ENCODE results near the gene MSLN.
A peak's percentile ranks its signal among the peaks of the same experiment; 100 is the strongest.
"Not testable (repeated sequence)": the region's sequence is repeated elsewhere in the genome, so short reads cannot be mapped to it uniquely, and the experiment has no call there.

Gene MSLN

DNA sequence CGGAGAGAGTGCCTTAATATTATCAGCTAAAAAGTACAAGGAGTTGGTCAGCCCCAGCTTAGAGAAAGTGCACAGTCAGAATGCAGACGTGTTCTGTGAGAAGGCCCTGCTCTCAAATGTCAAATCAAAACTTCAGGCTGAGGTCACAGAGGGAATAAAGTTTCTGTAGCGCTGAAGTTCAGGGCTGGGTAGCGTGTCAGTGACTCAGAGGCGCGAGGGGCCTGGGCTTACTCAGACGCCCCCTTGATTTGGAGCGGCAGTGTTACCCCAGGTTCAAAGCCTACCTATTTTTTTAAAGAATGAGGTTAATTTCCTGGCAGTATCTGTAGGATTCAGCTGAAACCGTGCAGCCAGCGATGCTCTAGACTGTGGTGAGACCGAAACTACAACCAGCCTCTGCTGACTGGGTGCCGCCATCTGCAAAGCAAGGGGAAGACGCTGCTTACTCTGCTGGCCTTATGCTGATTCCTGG lies 24.5 kb upstream of the MSLN start:
- DNase-seq (ENCODE audit: low spot score), result no peak

DNA sequence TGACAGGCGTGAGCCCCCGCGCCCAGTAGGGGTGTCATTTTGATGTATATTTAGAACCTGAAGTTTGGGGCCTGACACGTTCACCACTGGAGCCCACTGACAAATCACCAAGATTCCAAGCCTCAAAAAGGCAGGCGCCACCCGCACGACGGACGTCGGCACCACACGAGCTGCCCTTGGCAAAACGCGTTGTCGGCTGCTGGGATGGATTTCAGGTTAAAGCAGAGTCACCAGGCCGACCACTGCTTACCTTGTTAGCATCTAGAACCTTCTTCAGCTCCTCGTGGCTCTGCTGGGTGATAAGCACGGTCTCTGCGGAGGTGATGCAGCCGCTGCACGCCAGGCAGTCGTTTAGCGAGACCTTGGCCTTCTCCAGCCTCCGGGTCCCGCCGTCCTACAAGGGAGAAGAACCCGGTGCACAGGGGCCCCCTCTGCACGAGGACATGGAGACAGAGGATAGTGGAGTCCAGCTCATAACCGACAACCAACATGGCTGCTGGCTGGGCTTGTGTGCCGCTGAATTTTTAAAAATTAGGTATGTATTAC lies 23.5 kb upstream of the MSLN start:
- DNase-seq (ENCODE audit: low spot score), result no peak

- DNase-seq (ENCODE audit: low spot score), result no peak
Observed at GRCh38 chr16:739560-740458, 20.7 kb upstream of the MSLN start.

GRCh38 chr16:740459-740763 lies 20.1 kb upstream of the MSLN start:
- no peak for DNase-seq (ENCODE audit: low spot score)

- peak; percentile 90 for DNase-seq (ENCODE audit: low spot score)
Observed at GRCh38 chr16:740764-741505, 19.6 kb upstream of the MSLN start, which contains the start of gene CIAO3. CIAO3 (minus strand) TSS chr16:740997; CDS start chr16:740985, 12 bp downstream.

DNA sequence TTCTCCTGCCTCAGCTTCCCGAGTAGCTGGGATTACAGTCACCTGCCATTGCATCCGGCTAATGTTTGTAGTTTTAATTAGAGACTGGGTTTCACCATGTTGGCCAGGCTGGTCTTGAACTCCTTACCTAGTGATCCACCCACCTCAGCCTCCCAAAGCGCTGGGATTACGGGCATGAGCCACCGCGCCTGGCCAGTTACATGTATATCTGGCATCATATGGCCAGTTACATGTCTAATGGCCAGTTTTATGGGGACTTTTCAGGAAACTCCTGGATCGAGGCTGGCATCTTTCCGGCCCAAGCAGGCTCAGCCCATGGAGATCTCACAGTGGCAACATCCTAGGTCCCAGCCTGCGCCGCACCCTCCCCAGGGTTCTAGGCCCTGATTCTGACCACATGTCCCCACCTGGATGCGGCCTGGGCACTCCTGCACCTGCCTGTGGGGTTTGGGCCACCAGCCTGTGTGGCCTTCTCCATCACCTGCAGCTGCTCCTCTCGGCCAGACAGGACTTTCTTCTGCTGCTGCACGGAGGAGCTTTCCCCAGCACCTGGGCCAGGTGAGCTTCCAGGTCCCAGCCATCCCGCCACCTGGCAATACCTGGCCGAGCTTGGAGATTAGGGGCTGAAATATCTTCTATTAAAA lies 18.4 kb upstream of the MSLN start:
- no peak for DNase-seq (ENCODE audit: low spot score)

- DNase-seq (ENCODE audit: low spot score), result not testable (repeated sequence)
Observed at GRCh38 chr16:742894-743293, 17.6 kb upstream of the MSLN start.

DNA sequence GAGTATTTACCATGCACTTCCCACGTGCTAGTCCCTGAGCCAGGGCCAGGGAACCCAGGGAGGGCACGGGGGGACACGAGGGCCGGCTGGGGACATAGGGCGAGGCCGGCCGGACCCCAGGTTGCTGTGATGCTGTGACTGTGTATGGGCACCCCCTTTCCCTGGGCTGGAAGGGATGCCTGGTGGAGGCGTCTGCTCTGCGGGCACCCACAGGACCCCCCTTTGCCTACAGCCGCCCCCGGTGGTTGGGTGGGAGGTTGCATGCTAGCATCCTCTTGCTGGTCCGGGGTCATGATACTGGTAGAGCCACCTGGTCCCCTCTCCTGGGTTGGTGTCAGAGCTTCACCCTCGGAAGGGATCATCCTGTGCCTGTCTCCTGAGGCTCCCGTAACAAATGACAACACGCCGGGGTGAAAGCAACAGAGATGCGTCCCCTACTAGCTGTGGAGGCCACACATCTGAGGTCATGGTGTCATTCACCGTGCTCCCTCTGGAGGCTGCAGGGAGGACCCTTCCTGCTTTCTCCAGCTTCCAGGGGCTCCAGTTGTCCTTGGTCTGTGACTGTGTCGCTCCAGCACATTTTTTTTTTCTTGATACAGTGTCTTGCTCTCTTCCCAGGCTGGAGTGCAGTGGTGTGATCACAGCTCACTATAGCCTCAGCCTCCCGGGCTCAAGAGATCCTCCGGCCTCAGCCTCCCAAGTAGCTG lies 16.6 kb upstream of the MSLN start:
- no peak for DNase-seq (ENCODE audit: low spot score)

- DNase-seq (ENCODE audit: low spot score), result no peak
Observed at GRCh38 chr16:745739-746138, 14.8 kb upstream of the MSLN start.

DNA sequence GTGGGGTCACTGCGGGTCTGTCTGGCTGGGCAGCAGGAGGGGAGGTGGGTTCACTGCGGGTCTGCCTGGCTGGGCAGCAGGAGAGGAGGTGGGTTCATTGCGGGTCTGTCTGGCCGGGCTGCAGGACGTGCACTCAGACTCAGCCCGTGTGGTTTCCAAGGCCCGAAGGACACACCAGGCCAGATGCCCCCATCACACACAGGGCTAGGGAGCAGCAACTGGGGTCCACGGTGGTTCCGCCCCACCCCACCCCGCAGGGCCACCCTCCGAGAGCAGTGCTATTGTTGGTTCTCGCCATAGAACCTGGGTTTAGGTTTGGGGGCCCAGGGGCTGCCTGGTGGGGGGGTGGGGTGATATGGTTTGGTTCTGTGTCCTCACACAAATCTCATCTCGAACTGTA lies 13.9 kb upstream of the MSLN start:
- DNase-seq (ENCODE audit: low spot score), result no peak

GRCh38 chr16:747978-748746 lies 12.4 kb upstream of the MSLN start:
- DNase-seq (ENCODE audit: low spot score), result no peak

GRCh38 chr16:749010-749409 lies 11.5 kb upstream of the MSLN start:
- DNase-seq (ENCODE audit: low spot score), result no peak

GRCh38 chr16:750485-750884 lies 10.0 kb upstream of the MSLN start:
- no peak for DNase-seq (ENCODE audit: low spot score)

- DNase-seq (ENCODE audit: low spot score), result no peak
Observed at GRCh38 chr16:751152-752006, 9.2 kb upstream of the MSLN start.

DNA sequence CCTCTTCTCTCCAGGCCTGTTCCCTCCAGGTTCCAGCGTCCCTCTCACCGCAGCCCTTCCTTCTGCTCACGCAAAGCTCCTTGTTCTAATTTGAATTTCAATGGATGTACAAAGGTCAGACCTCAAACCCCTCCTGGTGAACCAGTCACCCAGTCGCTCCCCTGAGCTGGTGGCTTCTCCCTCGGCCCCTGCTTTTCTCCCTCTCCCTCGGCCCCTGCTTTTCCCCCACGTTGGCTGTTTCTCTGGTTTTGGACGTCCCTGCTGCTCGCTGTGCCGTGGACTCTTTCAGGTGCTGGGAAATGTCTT lies 8.6 kb upstream of the MSLN start:
- DNase-seq (ENCODE audit: low spot score), result no peak

DNA sequence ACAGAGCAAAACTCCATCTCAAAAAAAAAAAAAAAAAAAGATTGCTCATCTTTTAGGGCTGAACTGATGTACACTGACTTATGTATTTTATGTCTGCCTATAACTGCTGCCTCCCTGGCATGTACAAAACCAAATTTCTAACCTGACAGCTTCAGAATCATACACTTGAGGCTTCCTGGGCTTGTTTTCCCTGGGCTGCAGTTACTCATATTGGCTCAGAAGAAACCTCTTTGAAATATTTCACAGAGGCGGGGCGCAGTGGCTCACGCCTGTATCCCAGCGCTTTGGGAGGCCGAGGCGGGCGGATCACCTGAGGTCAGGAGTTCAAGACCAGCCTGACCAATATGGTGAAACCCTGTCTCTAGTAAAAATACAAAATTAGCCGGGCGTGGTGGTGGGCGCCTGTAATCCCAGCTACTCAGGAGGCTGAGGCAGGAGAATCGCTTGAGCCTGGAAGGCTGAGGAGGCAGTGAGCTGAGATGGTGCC lies 6.4 kb upstream of the MSLN start:
- DNase-seq (ENCODE audit: low spot score), result not testable (repeated sequence)

DNA sequence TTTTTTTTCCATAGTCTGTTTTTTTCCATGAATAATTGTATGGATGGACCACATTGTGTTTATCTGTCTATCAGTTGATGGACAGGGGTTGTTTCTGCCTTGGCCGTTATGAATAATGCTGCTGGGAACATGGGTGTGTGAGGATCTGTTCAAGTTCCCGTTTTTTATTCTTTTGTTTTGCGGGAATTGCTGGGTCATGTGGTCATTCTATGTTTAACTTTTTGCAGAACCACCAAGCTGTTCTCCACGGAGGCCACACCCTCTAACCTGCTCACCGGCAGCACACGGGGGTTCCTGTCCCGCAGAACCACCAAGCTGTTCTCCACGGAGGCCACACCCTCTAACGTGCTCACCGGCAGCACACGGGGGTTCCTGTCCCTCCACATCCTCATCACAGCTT lies 5.9 kb upstream of the MSLN start:
- no peak for DNase-seq (ENCODE audit: low spot score)

DNA sequence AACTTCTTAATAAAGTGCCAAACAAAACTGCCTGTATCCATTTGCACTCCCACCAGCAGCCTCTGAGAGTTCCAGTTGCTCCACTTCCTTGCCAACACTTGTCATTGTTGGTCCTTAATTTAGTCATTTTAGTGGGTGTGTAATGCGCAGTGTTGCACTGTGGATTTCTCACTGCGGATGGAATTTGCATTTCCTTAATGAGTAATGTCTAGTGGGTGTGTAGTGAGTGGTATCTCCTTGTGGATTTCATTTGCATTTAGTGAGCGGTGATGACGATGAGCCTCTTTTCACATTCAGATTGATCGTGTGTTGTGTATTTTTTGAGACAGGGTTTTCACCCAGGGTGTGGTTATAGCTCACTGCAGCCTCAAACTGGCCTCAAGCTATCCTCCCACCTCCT lies 4.1 kb upstream of the MSLN start:
- DNase-seq (ENCODE audit: low spot score), result no peak

DNA sequence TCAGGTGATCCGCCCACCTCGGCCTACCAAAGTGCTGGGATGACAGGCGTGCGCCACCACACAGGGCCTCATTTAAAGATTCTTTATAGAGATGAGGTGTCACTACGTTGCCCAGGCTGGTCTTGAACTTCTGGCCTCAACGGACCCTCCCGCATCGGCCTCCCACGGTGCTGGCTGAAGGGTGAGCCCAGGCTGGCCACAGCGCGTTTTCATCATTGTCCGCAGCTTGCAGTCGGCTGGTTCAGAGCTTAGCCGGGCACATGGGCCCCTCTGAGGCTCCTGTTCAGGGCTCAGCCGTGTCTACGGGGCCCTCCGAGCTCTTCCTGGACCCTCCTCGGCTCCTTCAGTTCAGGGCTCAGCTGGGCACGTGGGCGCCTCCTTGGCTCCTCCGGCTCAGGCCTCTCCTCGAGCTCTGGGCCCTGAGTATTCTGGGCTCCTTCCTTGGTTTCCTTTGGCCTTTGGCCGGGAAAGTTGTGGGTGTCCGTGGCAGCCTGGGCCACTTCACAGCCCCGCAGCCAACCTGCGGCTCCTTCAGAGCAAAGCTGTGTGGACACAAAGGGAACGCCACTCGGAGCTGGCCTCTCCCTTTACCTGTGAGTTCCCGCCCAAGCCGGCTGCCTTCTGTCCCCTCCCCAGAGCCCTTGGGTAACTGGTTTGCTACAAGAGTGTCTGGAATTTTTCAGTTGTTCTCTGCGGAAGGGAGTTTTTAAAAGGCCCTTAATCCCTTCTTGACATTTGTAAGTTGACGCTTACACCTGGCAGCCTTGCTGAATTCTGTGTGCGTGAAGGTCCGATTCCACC lies 1.2 kb upstream of the MSLN start:
- DNase-seq (ENCODE audit: low spot score), result no peak

All from hematopoietic multipotent progenitor cell treated with erythropoietin and hydrocortisone succinate and interleukin-3 and kit ligand, for 15 days (in vitro differentiated cells).